Stimulated activated CD4-positive, alpha-beta T cell treated with anti-CD3 and anti-CD28 coated beads, Interleukin-15, amount 100 ng/mL, for 24 hours (primary cell): ENCODE results near the gene UBE3B.

Source experiments
- DNase-seq: peaks from one replicate; pipeline ENCODE4 v3.0.0-alpha.2; 2020

The UBE3B gene

GRCh38 chr12:109554761-109555160 is 77.3 kb downstream of the UBE3B start:
- DNase-seq: no peak

DNA sequence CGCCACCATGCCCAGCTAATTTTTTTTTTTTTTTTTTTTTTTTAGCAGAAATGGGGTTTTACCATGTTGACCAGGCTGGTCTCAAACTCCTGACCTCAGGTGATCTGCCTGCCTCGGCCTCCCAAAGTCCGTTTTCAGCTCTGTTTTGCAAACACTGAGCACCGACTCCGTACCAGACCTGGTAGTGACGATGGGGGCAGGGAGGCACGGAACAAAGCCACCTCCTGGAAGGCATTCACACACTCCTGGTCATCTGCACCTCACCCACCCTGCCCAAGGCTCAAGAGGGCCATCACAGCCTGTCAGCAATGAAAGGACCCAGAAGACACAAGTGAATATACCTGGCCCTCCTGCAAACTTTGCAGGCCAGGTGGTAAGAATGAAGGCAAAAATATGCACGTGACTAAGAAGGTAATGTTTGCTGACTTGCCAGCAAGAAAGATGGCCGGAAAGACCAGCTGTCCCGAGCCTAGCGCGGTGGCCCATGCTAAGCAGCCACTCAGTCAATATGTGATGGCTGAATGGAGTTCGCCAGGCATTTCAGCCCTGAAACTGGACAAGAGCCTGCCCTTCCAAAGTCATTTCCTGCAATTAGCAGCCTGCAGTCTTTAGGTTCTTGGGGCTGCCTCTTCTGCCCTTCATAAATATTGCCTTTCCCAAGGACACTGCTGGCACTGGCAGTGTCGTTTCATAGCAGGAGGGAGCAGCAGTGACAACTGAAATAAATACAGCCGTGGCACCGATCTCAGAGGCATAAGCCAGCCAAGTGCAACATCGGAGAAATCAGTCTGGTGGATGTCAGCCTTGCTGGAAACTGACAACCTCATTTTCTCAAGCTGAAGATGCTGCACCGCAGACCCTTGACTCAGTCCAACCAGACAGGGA is 78.2 kb downstream of the UBE3B start:
- no peak for DNase-seq

DNA sequence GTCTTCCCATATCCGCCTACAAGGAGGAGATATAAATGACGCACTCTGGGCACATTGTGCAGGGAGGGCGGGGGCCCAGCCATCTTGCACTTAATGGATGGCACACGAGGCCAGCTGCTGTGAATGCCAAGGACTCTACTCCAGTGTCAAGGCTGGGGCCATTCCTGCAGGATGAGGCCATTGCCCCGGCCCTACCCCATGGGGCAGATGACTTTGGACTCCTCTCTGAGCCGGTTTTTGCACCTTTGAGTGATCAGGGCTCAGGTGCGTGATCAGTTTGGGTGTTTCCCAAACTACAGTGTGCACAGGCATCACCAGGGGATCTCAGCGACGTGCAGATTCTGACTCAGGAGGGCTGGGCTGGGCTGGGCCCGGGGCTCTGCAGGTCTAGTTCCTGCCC is 79.8 kb downstream of the UBE3B start:
- DNase-seq: no peak

DNA sequence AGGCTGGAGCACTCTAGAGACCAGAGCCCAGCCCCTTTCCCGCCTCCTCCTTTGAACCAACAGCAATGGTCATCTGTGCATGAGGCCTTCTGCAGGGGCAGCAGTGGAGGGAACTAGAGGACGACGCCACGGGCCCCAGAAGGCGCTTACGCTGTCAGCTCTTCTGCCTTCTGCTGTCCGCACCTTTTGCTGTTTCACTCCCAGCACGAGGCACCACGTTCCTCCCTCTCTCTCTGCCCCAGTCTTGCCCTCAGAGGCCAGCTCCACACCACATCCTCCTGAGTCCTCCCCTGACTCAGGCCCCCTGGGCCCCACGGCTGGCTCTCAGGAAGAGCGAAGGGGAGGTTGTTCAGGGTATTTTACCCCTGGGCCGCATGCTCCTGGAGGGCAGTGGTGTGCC is 80.4 kb downstream of the UBE3B start:
- DNase-seq: no peak

DNA sequence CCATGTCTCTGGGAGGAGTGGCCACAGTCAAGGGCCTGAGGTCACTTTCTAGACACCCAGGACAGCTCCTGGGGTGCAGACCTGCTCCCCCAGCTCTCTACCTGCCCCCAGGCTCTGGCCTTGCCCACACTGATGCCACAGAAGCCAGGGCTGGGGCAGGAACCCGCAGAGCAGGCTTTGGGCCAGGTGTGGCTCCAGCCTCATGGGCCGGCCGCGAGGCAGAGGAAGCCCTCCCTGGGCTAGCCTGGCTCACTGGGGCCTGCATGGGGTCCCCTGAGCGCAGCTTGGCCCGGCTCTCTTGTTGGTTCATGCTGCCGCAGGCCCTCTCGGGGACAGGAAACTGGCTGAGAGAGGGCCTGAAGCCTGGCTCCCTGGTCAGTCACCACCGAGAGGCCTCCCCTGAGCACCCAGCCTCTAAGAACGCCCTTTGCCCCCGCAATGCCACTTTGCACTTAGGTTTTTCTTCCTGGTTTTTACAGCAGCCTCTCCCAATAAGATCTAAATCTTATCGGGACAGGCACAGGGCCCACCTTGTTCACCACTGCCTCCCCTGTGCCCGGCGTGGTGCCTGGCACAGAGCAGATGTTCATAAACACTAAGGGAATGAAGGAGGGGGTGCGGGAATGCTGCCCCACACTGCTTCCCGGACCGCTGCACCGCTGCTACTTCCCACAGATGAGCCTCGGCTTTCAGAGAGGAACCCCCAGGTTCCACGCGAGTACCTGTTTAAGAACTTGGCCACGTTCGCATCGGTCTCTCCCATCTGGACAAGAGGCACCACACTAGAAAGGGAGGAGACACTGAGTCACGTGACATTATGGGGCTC is 81.2 kb downstream of the UBE3B start:
- DNase-seq: no peak

DNA sequence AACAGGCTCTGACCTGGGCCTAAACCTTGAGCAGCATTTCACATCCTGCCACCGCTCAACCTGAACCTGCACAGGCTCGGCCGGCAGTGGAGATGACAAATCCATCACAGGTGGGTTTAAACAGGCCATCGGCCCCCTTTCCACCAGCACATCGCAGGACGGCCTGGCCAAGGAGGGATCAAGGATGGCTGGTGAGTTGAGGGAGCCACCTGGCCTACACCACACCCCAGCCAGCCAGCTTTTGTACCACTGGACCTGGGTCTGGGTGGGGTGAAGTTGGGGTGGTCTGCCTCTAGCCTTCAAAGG is 81.7 kb downstream of the UBE3B start:
- no peak for DNase-seq

DNA sequence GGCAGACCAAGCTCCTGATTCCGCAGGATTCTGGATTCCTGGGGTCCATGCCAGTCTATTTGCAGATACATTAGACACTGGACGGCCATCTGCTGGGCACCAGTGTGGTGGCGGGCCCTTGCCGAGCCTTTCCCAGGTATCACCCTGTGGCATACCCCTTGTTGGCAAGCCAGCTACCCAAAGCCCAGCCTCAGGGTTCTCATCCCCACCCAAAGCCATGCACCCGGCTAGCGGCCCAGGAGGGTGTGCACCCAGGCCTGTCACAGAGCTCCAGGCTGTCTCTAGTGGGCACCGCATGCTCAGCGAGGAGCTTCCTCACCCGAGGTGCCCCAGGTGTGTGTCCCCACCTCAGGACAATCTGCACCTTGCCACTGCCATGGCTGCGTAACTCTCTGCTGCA is 82.2 kb downstream of the UBE3B start:
- DNase-seq: no peak

DNA sequence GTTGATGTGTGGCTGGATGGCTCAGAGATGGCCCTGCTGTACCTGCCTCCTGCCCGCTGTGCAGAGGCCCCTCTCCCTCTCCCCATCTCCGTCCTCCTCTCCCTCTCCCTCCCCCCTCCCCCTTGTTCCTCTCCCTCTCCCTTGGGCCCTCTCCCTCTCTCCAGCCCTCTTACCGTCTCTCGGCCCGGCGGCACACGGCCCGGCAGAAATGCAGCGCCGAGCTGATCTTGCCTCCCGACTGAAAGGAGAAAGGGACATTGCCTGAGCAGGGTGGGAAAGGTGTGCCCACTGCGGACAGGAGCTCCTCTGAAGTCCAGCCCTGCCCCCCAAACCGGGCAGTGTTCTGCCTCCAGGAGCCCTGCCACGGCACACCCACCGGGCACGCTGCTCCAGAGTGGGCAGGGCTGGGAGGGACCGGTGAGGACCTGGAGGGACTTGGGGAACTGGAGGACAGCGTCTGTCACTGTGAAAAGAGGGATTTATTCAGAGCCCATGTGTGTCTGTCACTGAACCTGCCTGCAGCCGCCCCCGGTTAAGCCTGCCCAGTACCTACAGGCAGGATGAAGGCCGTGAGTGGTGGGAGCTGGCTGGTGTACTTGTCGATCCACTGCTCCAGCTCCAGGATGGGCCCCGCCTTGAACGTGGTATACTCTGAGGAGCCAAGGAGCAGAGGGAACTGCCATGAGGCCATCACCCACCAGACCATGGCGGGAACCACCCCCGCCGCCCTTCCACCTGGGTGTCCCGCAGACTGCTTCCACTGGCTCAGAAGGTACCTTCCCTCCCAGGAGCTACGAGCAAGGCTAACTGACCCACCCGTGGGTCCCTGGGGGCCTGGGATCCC is 83.7 kb downstream of the UBE3B start:
- no peak for DNase-seq

DNA sequence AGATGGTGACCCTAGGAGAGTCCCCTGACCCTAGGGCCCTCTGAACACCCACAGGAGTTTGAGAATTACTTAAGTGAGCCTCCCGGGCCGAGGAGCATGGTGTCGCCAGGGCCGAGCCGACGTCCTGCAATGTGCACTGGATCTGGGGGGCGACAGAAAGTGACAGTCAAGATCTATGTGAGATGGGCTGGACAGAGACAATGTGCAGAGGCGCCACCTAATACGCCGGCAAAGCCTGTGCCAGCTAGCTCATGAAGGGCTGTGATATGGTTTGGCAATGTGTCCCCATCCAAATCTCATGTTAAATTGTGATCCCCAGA is 84.2 kb downstream of the UBE3B start:
- no peak for DNase-seq

DNA sequence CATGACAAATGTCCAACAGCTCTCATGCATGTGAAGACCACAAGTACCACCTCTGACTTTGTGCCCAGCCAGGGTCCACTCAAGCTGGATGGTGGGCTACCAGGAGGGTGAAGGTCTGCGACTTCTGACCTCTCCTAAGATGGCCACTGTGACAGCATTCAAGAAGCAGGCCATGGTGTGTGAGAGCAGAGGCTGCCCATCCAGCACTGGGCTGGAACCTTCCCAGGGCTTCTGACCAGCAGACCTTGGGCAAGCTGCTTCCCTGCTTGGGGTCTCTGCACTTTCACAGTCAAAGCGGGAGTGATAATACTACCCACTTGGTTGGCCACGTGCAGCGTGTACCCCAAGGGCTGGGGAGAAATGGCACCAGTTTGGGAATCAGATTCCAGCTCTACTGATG is 85.4 kb downstream of the UBE3B start:
- no peak for DNase-seq

- DNase-seq: no peak
These were observed 86.2 kb downstream of the UBE3B start for GRCh38 chr12:109563291-109564284.

DNA sequence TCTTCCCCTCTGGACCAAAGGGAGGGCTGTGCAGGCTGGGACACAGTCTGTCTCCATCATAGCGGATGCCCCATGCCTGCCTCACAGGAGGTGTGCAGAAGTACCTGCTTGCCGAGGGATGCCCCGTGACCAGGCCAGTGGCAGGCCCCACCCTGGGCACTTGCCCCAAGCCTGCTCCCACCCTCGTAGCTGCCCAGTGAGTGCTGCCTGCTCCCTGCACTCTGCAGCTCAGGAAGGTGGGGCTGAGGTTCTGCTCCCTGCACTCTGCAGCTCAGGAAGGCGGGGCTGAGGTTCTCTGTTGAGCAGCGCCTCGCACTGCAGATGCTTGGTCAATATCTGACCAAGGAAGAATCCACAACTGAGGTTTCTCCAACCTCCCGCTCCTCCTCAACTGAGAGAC is 89.0 kb downstream of the UBE3B start:
- DNase-seq: no peak

DNA sequence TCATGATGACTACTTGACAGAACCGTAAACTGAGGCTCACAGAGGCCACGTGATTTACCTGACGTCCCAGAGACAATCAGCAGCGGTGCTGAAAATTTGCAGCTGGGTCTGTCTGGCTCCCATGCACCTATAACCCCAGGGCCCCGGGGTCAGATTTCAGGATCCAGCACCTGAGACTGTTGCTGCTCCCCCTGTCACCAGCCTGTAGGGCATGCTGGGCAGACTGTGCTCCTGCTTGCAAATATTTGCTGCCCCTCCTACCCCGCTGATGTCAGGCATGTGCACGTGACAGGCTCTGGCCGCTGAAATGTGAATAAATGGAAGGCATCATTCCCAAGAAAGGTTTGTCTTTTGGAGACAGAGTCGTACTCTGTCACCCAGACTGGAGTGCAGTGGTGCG is 89.9 kb downstream of the UBE3B start:
- no peak for DNase-seq

DNA sequence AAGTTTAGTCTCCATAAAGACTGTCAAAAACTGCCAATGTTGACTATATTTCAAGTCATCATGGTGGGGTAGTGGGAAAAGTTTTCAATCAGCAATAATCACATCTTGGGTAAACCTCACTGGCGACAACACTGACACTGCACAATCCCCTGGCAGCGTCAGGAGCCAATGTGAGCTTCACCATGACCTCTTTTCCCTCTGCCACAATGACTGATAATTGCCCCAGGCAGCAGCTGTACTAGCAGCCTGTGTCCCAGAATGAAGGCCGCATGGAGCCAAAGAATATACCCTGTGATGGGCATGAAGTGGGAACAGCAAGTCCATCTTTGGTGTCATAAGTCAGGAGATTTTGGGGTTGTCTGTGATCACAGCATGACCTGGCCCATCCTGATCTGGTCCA is 90.5 kb downstream of the UBE3B start:
- DNase-seq: no peak

DNA sequence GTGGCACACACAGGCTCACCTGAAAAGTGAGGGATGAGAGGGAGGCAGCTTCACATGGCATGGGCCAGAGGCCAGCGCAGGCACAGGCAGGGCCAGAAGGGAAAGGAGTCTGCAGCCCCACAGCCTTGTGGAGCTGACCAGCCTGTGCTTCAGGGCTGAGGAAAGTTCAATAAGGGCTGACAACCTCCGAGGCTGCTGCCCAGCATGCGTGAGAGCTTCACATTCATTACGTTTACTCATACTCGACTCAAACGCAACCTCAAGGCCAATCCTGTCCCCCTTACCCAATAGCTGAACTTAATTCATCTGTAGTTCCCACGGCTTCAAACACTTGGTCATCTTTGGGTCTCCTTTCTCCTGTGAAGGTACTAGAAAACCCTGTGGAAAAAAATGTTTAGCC is 91.1 kb downstream of the UBE3B start:
- no peak for DNase-seq

DNA sequence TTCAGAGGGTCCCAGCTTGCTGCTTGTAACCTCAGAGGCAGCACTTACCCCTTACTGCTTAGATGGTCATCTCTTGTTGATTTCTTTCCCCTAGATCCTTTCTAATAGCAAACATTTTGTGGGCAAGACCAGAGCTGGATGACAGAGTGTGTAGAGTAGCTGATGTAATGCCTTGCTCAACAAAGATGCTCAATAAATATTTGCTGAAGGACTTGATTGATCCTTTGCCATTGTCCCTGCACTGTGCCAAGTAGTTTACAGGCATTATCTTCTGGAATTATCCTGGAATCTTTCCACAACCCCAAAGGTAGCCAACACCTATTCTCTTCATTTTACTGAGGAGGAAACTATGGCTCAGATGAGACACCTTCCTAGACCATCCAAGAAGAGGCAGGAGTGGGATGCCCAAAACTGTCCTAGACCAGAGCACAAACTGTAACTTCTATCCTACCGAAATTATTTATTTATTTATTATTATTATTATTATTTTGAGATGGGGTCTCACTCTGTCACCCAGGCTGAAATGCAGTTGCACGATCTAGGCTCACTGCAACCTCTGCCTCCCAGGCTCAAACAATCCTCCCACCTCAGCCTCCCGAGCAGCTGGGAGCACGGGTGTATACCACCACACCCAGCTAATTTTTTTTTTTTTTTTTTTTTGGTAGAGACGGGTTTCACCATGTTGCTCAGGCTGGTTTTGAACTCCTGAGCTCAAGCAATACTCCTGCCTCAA is 94.5 kb downstream of the UBE3B start:
- no peak for DNase-seq

DNA sequence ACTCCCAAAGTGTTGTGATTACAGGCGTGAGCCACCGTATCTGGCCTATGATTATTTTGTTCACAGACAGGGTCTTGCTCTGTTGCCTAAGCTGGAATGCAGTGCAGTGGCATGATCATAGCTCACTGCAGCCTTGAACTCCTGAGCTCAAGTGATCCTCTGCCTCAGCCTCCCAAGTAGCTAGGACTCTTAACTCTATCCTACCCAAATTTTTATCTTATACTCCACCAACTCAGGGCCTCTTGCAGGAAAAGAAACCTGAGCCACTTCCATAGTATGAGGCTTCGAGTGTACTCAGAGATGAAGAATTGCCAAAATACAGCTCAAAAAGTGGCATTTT is 95.0 kb downstream of the UBE3B start:
- no peak for DNase-seq

GRCh38 chr12:109573029-109573913 is 95.8 kb downstream of the UBE3B start, which contains the start of the genes MMAB and MVK:
Gene MMAB, minus strand, starts transcription at chr12:109573504. Its CDS starts 24 bp downstream, at chr12:109573480.
Gene MVK, plus strand, starts transcription at chr12:109573794. Its CDS starts 1,029 bp downstream, at chr12:109574823.
- peak; percentile 99 for DNase-seq

DNA sequence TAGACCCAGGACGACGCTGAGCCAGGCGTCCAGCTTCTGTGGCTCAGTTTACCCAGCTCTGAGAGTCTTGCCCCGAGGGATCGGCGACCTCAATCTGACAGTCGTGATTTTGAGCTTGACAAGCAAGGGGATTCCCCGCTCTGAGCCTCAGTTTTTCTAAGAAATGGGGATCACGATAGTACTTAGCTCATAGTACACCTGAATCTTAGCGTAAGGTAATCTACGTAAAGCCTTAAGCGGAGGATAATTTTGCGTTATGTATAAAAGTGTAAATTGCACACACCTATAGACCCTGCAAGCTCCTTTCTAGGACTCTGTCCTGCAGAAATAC is 96.4 kb downstream of the UBE3B start:
- no peak for DNase-seq

DNA sequence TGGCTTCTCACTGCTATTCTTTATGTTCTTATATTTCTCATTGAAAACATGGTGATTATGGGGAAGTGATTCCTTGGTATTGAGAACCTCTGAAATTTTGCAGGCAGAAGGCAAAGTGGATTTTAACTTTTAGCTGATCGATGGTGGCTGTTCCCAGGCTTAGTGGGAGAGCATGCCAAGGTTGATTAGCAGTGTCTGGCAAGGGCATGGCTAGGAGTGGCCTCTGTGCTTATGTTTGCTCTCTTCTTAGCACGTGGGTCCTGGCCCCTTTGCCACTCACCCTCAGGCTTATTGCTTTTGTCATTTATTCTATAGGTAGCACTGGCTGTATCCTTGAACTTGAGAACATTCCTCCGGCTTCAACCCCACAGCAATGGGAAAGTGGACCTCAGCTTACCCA is 98.2 kb downstream of the UBE3B start:
- DNase-seq: no peak

GRCh38 chr12:109577311-109577710 is 99.9 kb downstream of the UBE3B start:
- no peak for DNase-seq
